NB4 (cell line): ENCODE results near the gene ALG8.

Experiments used
- CTCF ChIP-seq: IDR thresholded peaks from one replicate; pipeline ENCODE4 v1.5.1; 2012; ENCODE audit warnings: low read depth, low read length
- MAX ChIP-seq: IDR thresholded peaks from 2 replicates; pipeline ENCODE4 v1.6.1; 2011; ENCODE audit warnings: low read depth, low read length

- no peak for TF ChIP-seq MAX
- no peak for TF ChIP-seq CTCF
These were observed 7.5 kb downstream of the ALG8 start for GRCh38 chr11:78131956-78132355.
